ENCODE results near the gene CDH7.

GRCh38 chr18:65938592-65939372 lies 188.0 kb downstream of the CDH7 start:
- TF ChIP-seq CTCF (IDR thresholded peaks at IDR 0.05) = peak; percentile 50
- no peak for TF ChIP-seq EZH2 (IDR thresholded peaks at IDR 0.05)
- no peak for TF ChIP-seq EZH2phosphoT487 (IDR thresholded peaks at IDR 0.05)
